Measurements from ENCODE around the gene MAIP1. TPM values are rescaled to one million over a fixed set of nuclear protein-coding genes. Genes with fewer than 3 reads are reported as not detected.

The MAIP1 gene
- total RNA-seq, 1 experiment from 2014 or later: 32.3 TPM

DNA sequence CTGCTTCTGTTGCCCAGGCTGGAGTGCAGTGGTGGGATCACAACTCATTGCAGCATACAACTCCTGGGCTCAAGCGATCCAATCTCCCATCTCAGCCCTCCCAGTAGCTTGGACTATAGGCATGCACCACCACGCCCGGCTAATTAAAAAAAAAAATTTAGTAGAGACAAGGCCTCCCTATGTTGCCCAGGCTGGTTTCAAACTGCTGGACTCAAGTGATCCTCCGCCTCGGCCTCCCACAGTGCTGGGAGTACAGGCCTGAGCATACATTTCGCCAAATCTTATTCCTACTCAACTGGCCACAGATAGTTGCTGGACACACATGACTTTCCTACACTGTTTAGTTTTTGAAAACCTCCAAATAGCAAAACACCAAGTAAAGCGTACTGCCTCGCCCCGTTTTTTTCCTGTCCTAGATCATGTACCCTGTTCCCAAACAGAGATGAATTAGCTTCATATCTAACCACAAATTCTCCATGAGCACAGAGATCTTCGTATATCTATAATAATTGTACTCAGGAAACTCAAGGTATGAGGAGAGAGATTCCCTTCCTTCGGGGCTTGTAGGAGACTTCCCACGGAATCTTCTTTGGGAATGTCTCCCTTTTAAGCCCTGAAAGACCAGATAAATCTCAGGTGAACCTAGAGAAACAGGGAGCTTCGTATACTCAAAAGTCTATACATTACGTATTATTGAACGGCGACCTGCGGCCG lies 44.9 kb upstream of the MAIP1 start:
- Histone ChIP-seq H3K23me2 (ENCODE audit: insufficient read length, low read depth, low read length, poor library complexity, severe bottlenecking) (peaks cover 10% of the 10 kb centered on the region), H2BK5ac (ENCODE audit: insufficient read length, low read length) (no peak overlapping the region), H3K27ac (ENCODE audit: insufficient read length, low read depth, low read length) (peak overlapping the region; percentile 73), H4K20me1 (ENCODE audit: control insufficient read depth, insufficient read depth, insufficient read length) (no peaks in the 10 kb centered on the region), H2BK20ac (ENCODE audit: low read depth, low read length, poor library complexity, severe bottlenecking) (no peak overlapping the region), H3K27me3 (ENCODE audit: insufficient read depth, low read length) (no peaks in the 10 kb centered on the region), H3K4me1 (ENCODE audit: insufficient read depth, low read length) (no peaks in the 10 kb centered on the region; the same call in 1 of the 2 replicates), H2AK5ac (ENCODE audit: insufficient read length, low read length) (no peak overlapping the region), H4K91ac (ENCODE audit: insufficient read length, low read depth, low read length) (no peak overlapping the region), H2BK12ac (ENCODE audit: insufficient read length, low read depth, low read length) (no peak overlapping the region), H3K79me1 (ENCODE audit: insufficient read depth, low read depth, low read length, poor library complexity, severe bottlenecking) (peaks cover 3% of the 10 kb centered on the region), H4K5ac (ENCODE audit: insufficient read length, low read depth, low read length) (no peak overlapping the region), H2BK120ac (ENCODE audit: low read depth, low read length, poor library complexity, severe bottlenecking) (no peak overlapping the region), H3T11ph (ENCODE audit: low read length) (peak overlapping the region; percentile 1), H3K14ac (ENCODE audit: insufficient read depth, low read length) (peak overlapping the region; percentile 62; the same call in 1 of the 2 replicates), H3K4ac (ENCODE audit: low read depth, low read length) (no peak overlapping the region; the same call in 1 of the 2 replicates), H3K18ac (ENCODE audit: insufficient read length, low read depth, low read length) (peak overlapping the region; percentile 87), H3K9me3 (ENCODE audit: control insufficient read depth, low read depth, low read length) (no peaks in the 10 kb centered on the region), H3K4me2 (ENCODE audit: insufficient read depth, insufficient read length, low read length) (peak overlapping the region; percentile 69), H3K79me2 (ENCODE audit: insufficient read depth, low read length) (peaks cover 25% of the 10 kb centered on the region; the same call in 1 of the 2 replicates), H3K9ac (ENCODE audit: extremely low read depth, insufficient read length, low read length) (peak overlapping the region; percentile 60), H2AFZ (ENCODE audit: low read length) (peak overlapping the region; percentile 50), H3K56ac (ENCODE audit: insufficient read length, low read depth, low read length) (no peak overlapping the region), H3K23ac (ENCODE audit: insufficient read length, low read depth, low read length) (no peak overlapping the region), H2BK15ac (ENCODE audit: low read depth, low read length) (no peak overlapping the region), H4K8ac (replicated peaks; ENCODE audit: insufficient read length, low read depth, low read length) (no peak overlapping the region)
- H3K4me3 Mint-ChIP-seq: peak overlapping the region; percentile 97 to 98
- peaks cover 17 to 24% (median 20%) of the 10 kb centered on the region in 3 experiments for H3K36me3 Mint-ChIP-seq (ENCODE audit: insufficient read depth in 1 of 3, low read depth in 3 of 3)
- no CpG with 5 or more reads among the region's 18 CpGs for WGBS (ENCODE audit: extremely low coverage, insufficient read length, low lambda C conversion rate)
- peaks cover 21 to 27% of the 10 kb centered on the region in 2 experiments for H3K4me1 Mint-ChIP-seq
- TF ChIP-seq, protein P1, sequence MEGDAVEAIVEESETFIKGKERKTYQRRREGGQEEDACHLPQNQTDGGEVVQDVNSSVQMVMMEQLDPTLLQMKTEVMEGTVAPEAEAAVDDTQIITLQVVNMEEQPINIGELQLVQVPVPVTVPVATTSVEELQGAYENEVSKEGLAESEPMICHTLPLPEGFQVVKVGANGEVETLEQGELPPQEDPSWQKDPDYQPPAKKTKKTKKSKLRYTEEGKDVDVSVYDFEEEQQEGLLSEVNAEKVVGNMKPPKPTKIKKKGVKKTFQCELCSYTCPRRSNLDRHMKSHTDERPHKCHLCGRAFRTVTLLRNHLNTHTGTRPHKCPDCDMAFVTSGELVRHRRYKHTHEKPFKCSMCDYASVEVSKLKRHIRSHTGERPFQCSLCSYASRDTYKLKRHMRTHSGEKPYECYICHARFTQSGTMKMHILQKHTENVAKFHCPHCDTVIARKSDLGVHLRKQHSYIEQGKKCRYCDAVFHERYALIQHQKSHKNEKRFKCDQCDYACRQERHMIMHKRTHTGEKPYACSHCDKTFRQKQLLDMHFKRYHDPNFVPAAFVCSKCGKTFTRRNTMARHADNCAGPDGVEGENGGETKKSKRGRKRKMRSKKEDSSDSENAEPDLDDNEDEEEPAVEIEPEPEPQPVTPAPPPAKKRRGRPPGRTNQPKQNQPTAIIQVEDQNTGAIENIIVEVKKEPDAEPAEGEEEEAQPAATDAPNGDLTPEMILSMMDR (conservative IDR thresholded peaks at IDR 0.05): no peak
- peak overlapping the region; percentile 95 to 99 (median 95) for H3K27ac Mint-ChIP-seq
- H3K27me3 Mint-ChIP-seq (ENCODE audit: low read depth): no peaks in the 10 kb centered on the region; the same call in 1 of the 2 replicates
- DNase-seq: no peak
- H3K9me3 Mint-ChIP-seq: peaks cover 3 to 4% of the 10 kb centered on the region in 2 experiments
